Measurements from ENCODE around the gene SLC26A11.
"Not testable (repeated sequence)": the region's sequence is repeated elsewhere in the genome, so short reads cannot be mapped to it uniquely, and the experiment has no call there.

Gene SLC26A11

DNA sequence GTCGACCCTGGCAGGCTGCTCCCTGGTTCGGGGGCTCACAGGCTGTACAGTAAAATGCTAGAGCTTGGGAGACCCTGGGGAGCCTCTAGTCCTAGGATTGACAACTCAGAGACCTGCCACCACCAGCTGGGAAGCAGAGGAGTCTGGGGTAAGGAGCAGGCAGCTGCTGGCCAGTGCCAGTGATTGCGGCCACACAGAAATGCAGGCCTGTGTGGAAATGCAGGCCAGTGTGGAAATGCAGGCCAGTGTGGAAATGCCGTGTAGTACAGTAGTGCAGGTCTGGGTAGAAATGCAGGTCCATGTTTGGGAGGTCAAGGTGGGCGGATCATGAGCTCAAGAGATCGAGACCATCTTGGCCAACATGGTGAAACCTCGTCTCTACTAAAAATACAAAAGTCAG lies 23.6 kb upstream of the SLC26A11 start:
- no peak for DNase-seq (ENCODE audit: low read depth, low spot score)
- Histone ChIP-seq H3K4me1 (ENCODE audit: insufficient read depth, insufficient read length) (peaks cover 15% of the 10 kb centered on the region), H3K36me3 (ENCODE audit: insufficient read depth, insufficient read length, low read length) (no peaks in the 10 kb centered on the region), H3K9me3 (ENCODE audit: insufficient read depth, low read length) (no peaks in the 10 kb centered on the region), H3K4me3 (ENCODE audit: insufficient read length, low read depth) (no peak overlapping the region), H3K27me3 (ENCODE audit: insufficient read depth, insufficient read length) (no peaks in the 10 kb centered on the region), H3K9ac (ENCODE audit: insufficient read length, low read depth) (no peak overlapping the region)
- no peak for TF ChIP-seq ZNF274 (IDR thresholded peaks at IDR 0.05; ENCODE audit: low read depth, low read length)
- no peak for TF ChIP-seq YY1 (IDR thresholded peaks at IDR 0.05; ENCODE audit: insufficient read depth, insufficient read length)
- TF ChIP-seq SUZ12 (IDR thresholded peaks at IDR 0.05; ENCODE audit: extremely low read depth, insufficient read depth, insufficient read length), result no peak

DNA sequence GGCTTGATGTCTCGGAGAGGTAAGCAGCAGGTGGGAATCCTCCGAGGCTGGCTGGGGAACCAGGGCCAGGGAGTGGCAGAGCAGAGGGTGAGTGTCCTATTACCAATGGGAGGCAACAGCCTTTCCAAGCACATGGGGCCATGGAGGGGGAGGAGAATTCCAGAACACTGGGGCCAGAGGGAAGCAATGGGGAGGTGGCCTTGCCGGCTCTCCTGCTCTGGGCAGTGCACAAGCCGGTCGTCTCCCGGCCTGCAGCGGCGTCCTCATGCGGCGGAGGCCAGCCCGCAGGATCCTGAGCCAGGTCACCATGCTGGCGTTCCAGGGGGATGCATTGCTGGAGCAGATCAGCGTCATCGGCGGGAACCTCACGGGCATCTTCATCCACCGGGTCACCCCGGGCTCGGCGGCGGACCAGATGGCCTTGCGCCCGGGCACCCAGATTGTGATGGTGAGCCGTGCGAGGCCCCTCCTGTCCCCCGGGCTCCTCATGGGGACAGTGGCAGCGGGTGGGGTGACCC lies 22.0 kb upstream of the SLC26A11 start:
- H3K4me1 ChIP-seq (ENCODE audit: insufficient read depth, insufficient read length), result peaks cover 12% of the 10 kb centered on the region
- no peaks in the 10 kb centered on the region for H3K9me3 ChIP-seq (ENCODE audit: insufficient read depth, low read length)
- DNase-seq (ENCODE audit: low read depth, low spot score), result no peak
- TF ChIP-seq YY1 (IDR thresholded peaks at IDR 0.05; ENCODE audit: insufficient read depth, insufficient read length), result no peak
- no peak for TF ChIP-seq SUZ12 (IDR thresholded peaks at IDR 0.05; ENCODE audit: extremely low read depth, insufficient read depth, insufficient read length)
- no peak for TF ChIP-seq ZNF274 (IDR thresholded peaks at IDR 0.05; ENCODE audit: low read depth, low read length)
- H3K27me3 ChIP-seq (ENCODE audit: insufficient read depth, insufficient read length), result no peaks in the 10 kb centered on the region
- no peaks in the 10 kb centered on the region for H3K36me3 ChIP-seq (ENCODE audit: insufficient read depth, insufficient read length, low read length)
- H3K4me3 ChIP-seq (ENCODE audit: insufficient read length, low read depth), result no peak overlapping the region
- no peak overlapping the region for H3K9ac ChIP-seq (ENCODE audit: insufficient read length, low read depth)

DNA sequence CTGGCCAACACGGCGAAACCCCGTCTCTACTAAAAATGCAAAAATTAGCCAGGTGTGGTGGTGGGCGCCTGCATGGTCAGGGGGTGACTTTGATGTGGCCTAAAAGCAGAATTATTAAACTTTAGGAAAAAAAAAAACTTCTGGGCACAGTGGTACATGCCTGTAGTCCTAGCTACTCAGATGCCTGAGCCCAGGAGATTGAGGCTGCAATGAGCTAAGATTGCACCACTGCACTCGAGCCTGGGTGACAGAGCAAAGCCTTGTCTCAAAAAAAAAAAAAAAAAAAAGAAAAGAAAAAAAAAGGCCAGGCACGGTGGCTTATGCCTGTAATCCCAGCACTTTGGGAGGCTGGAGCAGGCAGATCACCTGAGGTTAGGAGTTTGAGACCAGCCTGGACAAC lies 20.9 kb upstream of the SLC26A11 start:
- H3K4me1 ChIP-seq (ENCODE audit: insufficient read depth, insufficient read length), result peaks cover 20% of the 10 kb centered on the region
- H3K36me3 ChIP-seq (ENCODE audit: insufficient read depth, insufficient read length, low read length); H3K27me3 ChIP-seq (ENCODE audit: insufficient read depth, insufficient read length); DNase-seq (ENCODE audit: low read depth, low spot score); H3K4me3 ChIP-seq (ENCODE audit: insufficient read length, low read depth); H3K9me3 ChIP-seq (ENCODE audit: insufficient read depth, low read length); H3K9ac ChIP-seq (ENCODE audit: insufficient read length, low read depth): not testable (repeated sequence)

DNA sequence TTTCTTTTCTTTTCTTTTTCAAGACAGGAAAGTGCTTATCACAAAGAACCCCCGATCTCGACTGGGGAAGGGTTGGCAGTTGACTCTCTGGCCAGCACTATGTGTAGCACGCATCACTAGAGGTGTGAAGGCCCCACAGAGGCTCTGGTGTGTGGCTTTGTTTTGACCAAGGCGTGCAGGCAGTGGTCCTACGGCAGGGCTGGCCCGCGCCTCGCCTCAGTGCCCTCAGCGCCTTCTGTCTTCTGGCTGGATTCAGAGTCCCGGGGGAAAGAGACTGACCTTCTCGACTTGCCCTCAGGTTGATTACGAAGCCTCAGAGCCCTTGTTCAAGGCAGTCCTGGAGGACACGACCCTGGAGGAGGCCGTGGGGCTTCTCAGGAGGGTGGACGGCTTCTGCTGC lies 18.8 kb upstream of the SLC26A11 start:
- Histone ChIP-seq H3K4me1 (ENCODE audit: insufficient read depth, insufficient read length) (peaks cover 26% of the 10 kb centered on the region), H3K9me3 (ENCODE audit: insufficient read depth, low read length) (no peaks in the 10 kb centered on the region)
- TF ChIP-seq SUZ12 (IDR thresholded peaks at IDR 0.05; ENCODE audit: extremely low read depth, insufficient read depth, insufficient read length), result no peak

DNA sequence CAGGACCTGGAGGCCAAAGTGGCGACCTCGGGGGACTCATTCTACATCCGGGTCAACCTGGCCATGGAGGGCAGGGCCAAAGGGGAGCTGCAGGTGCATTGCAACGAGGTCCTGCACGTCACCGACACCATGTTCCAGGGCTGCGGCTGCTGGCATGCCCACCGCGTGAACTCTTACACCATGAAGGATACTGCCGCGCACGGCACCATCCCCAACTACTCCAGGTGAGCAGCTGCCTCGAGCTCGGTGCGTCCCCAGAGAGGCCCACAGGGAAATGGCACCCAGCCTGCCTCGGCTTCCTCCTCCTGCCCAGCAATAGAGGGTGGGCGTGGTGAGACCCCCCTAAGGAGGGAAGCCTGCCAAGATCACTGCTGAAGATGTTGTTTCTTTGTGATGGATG lies 18.0 kb upstream of the SLC26A11 start:
- no peaks in the 10 kb centered on the region for H3K9me3 ChIP-seq (ENCODE audit: insufficient read depth, low read length)
- H3K9ac ChIP-seq (ENCODE audit: insufficient read length, low read depth), result no peak overlapping the region
- H3K4me3 ChIP-seq (ENCODE audit: insufficient read length, low read depth), result no peak overlapping the region
- no peak for DNase-seq (ENCODE audit: low read depth, low spot score)
- peaks cover 26% of the 10 kb centered on the region for H3K4me1 ChIP-seq (ENCODE audit: insufficient read depth, insufficient read length)
- no peaks in the 10 kb centered on the region for H3K27me3 ChIP-seq (ENCODE audit: insufficient read depth, insufficient read length)
- H3K36me3 ChIP-seq (ENCODE audit: insufficient read depth, insufficient read length, low read length), result peaks cover 5% of the 10 kb centered on the region
- TF ChIP-seq ZNF274 (IDR thresholded peaks at IDR 0.05; ENCODE audit: low read depth, low read length) (no peak), YY1 (IDR thresholded peaks at IDR 0.05; ENCODE audit: insufficient read depth, insufficient read length) (no peak), SUZ12 (IDR thresholded peaks at IDR 0.05; ENCODE audit: extremely low read depth, insufficient read depth, insufficient read length) (no peak)

More for the DNA sequence above, 18.8 kb upstream of the SLC26A11 start:
- Histone ChIP-seq H3K4me3 (ENCODE audit: insufficient read length, low read depth) (no peak overlapping the region), H3K9ac (ENCODE audit: insufficient read length, low read depth) (no peak overlapping the region), H3K36me3 (ENCODE audit: insufficient read depth, insufficient read length, low read length) (no peaks in the 10 kb centered on the region), H3K27me3 (ENCODE audit: insufficient read depth, insufficient read length) (no peaks in the 10 kb centered on the region)
- no peak for DNase-seq (ENCODE audit: low read depth, low spot score)

DNA sequence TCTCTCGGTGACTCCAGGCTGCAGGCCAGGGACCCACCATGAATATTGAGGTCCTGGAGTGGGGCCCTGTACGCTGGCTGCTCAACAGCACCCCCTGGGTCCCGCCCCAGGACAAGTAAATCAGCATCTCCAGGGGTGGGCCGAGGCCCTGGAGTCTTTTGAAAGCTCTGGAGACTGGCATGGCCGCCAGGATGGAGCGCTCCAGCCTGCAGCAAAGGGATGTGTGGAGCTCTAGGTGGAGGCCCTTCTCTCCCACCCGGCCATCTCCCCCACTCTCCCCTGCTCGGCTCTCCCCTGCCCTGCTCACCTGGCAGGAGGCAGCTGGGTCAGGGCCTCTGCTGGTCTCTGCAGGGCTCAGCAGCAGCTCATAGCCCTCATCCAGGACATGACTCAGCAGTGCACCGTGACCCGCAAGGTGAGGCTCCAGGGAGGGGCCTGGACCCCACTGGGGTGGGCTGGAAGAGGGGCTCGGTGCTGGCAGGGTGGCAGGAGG lies 16.7 kb upstream of the SLC26A11 start:
- Histone ChIP-seq H3K4me1 (ENCODE audit: insufficient read depth, insufficient read length) (peaks cover 21% of the 10 kb centered on the region), H3K27me3 (ENCODE audit: insufficient read depth, insufficient read length) (no peaks in the 10 kb centered on the region), H3K9me3 (ENCODE audit: insufficient read depth, low read length) (no peaks in the 10 kb centered on the region), H3K9ac (ENCODE audit: insufficient read length, low read depth) (peak overlapping the region; percentile 61), H3K36me3 (ENCODE audit: insufficient read depth, insufficient read length, low read length) (peaks cover 12% of the 10 kb centered on the region), H3K4me3 (ENCODE audit: insufficient read length, low read depth) (no peak overlapping the region)
- TF ChIP-seq YY1 (IDR thresholded peaks at IDR 0.05; ENCODE audit: insufficient read depth, insufficient read length) (no peak), SUZ12 (IDR thresholded peaks at IDR 0.05; ENCODE audit: extremely low read depth, insufficient read depth, insufficient read length) (no peak), ZNF274 (IDR thresholded peaks at IDR 0.05; ENCODE audit: low read depth, low read length) (no peak)
- no peak for DNase-seq (ENCODE audit: low read depth, low spot score)

DNA sequence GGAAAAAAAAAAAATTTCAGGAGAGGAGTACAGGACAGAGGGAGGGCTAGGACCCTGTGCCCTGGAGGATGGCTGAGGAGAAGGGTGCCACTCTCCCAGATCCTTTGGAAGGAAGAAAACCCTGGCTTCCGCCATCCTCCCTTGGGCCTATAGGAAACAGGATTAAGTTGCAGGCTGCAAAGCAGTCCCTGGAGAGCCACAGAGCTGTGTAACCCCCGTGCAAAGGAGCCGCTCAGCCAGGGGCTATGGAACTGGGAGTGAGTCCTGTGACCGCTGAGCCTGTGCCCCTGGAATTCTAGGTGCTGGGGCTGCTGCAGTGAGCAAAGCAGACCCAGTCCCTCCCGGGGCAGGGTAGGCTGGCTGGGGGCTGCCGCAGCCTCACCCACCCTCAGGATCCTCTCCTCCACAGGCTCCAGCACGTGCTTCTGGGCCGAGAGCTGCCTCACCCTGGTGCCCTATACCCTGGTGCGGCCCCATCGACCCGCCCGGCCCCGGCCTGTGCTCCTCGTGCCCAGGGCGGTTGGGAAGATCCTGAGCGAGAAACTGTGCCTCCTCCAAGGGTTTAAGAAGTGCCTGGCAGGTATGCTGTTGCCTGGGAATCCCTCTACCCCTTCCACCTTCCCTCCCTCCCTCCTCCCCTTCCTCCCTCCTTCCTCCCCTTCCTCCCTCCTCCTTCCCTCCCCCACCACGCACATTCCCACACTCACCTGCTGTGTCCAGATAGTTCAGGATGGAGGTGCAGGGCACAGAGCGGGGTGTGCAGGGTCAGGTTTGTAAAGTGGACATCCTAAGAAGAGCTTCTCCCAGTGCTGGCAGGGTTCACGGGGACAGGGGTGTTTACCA lies 15.4 kb upstream of the SLC26A11 start:
- no peak overlapping the region for H3K4me3 ChIP-seq (ENCODE audit: insufficient read length, low read depth)
- no peak for DNase-seq (ENCODE audit: low read depth, low spot score)
- H3K4me1 ChIP-seq (ENCODE audit: insufficient read depth, insufficient read length), result peaks cover 16% of the 10 kb centered on the region
- no peak for TF ChIP-seq ZNF274 (IDR thresholded peaks at IDR 0.05; ENCODE audit: low read depth, low read length)
- TF ChIP-seq SUZ12 (IDR thresholded peaks at IDR 0.05; ENCODE audit: extremely low read depth, insufficient read depth, insufficient read length), result no peak
- no peak for TF ChIP-seq YY1 (IDR thresholded peaks at IDR 0.05; ENCODE audit: insufficient read depth, insufficient read length)
- peaks cover 24% of the 10 kb centered on the region for H3K36me3 ChIP-seq (ENCODE audit: insufficient read depth, insufficient read length, low read length)
- H3K9me3 ChIP-seq (ENCODE audit: insufficient read depth, low read length), result no peaks in the 10 kb centered on the region
- peak overlapping the region; percentile 50 for H3K9ac ChIP-seq (ENCODE audit: insufficient read length, low read depth)
- no peaks in the 10 kb centered on the region for H3K27me3 ChIP-seq (ENCODE audit: insufficient read depth, insufficient read length)

Measured in NT2/D1 (cell line).